ENCODE measurements around the gene ZNF426.

Gene ZNF426

GRCh38 chr19:9494096-9494495 lies 44.3 kb downstream of the ZNF426 start:
- no peak for DNase-seq

GRCh38 chr19:9487016-9487415 lies 51.4 kb downstream of the ZNF426 start:
- DNase-seq, result no peak

GRCh38 chr19:9485140-9485539 lies 53.3 kb downstream of the ZNF426 start:
- DNase-seq, result no peak

GRCh38 chr19:9474975-9475374 lies 63.5 kb downstream of the ZNF426 start:
- DNase-seq, result no peak
